NB4 (cell line): ENCODE data around the gene CFAP299.

Experiments used
- DNase-seq: peaks from one replicate; pipeline ENCODE4 v3.0.0; 2010; ENCODE audit warnings: low read depth
- H3K4me3 ChIP-seq: one replicate; pipeline ENCODE4 v1.5.1; 2011; ENCODE audit warnings: mild to moderate bottlenecking, low read depth, low read length, moderate library complexity
- MAX ChIP-seq: IDR thresholded peaks from 2 replicates; pipeline ENCODE4 v1.6.1; 2011; ENCODE audit warnings: low read depth, low read length
- MYC ChIP-seq: IDR thresholded peaks from 2 replicates; pipeline ENCODE4 v1.6.1; 2011; ENCODE audit warnings: low read depth, low read length
- POLR2A ChIP-seq: IDR thresholded peaks from 2 replicates; pipeline ENCODE4 v1.6.1; 2011; ENCODE audit warnings: mild to moderate bottlenecking; ENCODE audit not compliant: insufficient read length; ENCODE audit errors: extremely low read depth
- TF ChIP-seq, protein P1 (sequence below): IDR thresholded peaks from one replicate; pipeline ENCODE4 v1.5.1; 2012; ENCODE audit warnings: low read depth, low read length

CFAP299 gene

GRCh38 chr4:80931631-80932081 is 596.1 kb downstream of the CFAP299 start:
- no peak for DNase-seq

DNA sequence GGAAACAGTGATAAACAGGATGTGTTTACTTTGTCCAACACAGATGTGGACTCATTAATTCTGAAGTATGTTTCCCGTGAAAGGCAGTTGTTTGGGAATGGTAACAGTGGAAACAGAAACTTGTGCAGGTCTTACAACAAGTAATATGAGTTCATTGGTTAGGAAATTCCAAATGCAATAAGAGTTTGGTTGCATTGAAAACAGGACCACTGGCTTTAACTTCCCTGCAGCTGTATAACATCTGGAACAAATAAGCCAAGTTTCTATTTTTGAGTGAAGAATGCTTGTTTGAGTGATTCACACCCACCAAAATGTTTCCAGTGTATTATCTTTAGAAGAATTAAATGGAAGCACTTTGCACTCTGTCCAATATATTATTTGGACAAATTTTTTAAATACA is 612.6 kb downstream of the CFAP299 start:
- no peak for TF ChIP-seq POLR2A
- no peak overlapping the region for H3K4me3 ChIP-seq

More at GRCh38 chr4:80931631-80932081, 596.1 kb downstream of the CFAP299 start:
- H3K4me3 ChIP-seq, result no peak overlapping the region
- TF ChIP-seq, protein P1, sequence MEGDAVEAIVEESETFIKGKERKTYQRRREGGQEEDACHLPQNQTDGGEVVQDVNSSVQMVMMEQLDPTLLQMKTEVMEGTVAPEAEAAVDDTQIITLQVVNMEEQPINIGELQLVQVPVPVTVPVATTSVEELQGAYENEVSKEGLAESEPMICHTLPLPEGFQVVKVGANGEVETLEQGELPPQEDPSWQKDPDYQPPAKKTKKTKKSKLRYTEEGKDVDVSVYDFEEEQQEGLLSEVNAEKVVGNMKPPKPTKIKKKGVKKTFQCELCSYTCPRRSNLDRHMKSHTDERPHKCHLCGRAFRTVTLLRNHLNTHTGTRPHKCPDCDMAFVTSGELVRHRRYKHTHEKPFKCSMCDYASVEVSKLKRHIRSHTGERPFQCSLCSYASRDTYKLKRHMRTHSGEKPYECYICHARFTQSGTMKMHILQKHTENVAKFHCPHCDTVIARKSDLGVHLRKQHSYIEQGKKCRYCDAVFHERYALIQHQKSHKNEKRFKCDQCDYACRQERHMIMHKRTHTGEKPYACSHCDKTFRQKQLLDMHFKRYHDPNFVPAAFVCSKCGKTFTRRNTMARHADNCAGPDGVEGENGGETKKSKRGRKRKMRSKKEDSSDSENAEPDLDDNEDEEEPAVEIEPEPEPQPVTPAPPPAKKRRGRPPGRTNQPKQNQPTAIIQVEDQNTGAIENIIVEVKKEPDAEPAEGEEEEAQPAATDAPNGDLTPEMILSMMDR, result no peak
- TF ChIP-seq POLR2A, result no peak
- no peak for TF ChIP-seq MYC
- TF ChIP-seq MAX, result no peak

GRCh38 chr4:80948995-80949394 is 613.5 kb downstream of the CFAP299 start:
- TF ChIP-seq POLR2A (no peak), MYC (no peak), MAX (no peak)
- TF ChIP-seq, protein P1, result no peak
- no peak for DNase-seq
- H3K4me3 ChIP-seq, result no peak overlapping the region

More for the DNA sequence above, 612.6 kb downstream of the CFAP299 start:
- no peak for DNase-seq

- no peak overlapping the region for H3K4me3 ChIP-seq
- DNase-seq, result no peak
- TF ChIP-seq, protein P1, result no peak
- TF ChIP-seq MYC, result no peak
- TF ChIP-seq POLR2A, result no peak
- TF ChIP-seq MAX, result no peak
These were observed 620.9 kb downstream of the CFAP299 start for GRCh38 chr4:80956421-80956820.

DNA sequence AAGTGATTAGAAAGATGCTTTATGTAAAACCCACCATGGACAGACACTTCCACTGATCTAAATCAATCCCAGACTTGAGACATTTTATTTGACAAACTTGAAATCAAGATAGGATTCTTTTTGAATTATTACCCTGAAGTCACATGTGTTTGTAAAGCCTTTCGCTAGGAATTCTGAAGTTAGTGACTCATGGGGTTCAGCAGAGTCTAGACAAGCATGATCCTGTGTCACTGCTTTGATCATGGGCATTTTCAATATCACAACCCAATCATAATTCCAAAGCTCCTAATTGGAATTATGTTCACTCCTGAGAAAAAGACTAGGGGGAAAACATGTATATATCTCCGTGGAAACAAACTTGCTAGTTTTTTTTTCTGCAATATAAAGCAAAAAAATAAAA is 627.5 kb downstream of the CFAP299 start:
- DNase-seq, result no peak
- H3K4me3 ChIP-seq, result no peak overlapping the region
- TF ChIP-seq MYC (no peak), POLR2A (no peak), MAX (no peak)
- TF ChIP-seq, protein P1, result no peak

GRCh38 chr4:80967346-80967745 is 631.8 kb downstream of the CFAP299 start:
- H3K4me3 ChIP-seq, result no peak overlapping the region
- no peak for TF ChIP-seq POLR2A
- TF ChIP-seq, protein P1, result no peak
- TF ChIP-seq MAX, result no peak
- TF ChIP-seq MYC, result no peak
- DNase-seq, result no peak
